ENCODE measurements around the gene LRRN2. TPM values are rescaled to one million over a fixed set of nuclear protein-coding genes. Genes with fewer than 3 reads are reported as not detected.
"Not testable (repeated sequence)": the region's sequence is repeated elsewhere in the genome, so short reads cannot be mapped to it uniquely, and the experiment has no call there.

The LRRN2 gene
- total RNA-seq, 1 donor from 2014 or later, result 2.5 TPM

GRCh38 chr1:204731509-204731908 is 46.0 kb upstream of the LRRN2 start:
- H3K36me3 ChIP-seq, result no peaks in the 10 kb centered on the region
- H3K27ac ChIP-seq, result no peak overlapping the region
- intact Hi-C loops (cut with DNase I), result no loop called here
- H3K9me3 ChIP-seq, result no peaks in the 10 kb centered on the region
- H3K4me1 ChIP-seq, result no peaks in the 10 kb centered on the region
- no peak overlapping the region for H3K4me3 ChIP-seq
- TF ChIP-seq, protein P1, sequence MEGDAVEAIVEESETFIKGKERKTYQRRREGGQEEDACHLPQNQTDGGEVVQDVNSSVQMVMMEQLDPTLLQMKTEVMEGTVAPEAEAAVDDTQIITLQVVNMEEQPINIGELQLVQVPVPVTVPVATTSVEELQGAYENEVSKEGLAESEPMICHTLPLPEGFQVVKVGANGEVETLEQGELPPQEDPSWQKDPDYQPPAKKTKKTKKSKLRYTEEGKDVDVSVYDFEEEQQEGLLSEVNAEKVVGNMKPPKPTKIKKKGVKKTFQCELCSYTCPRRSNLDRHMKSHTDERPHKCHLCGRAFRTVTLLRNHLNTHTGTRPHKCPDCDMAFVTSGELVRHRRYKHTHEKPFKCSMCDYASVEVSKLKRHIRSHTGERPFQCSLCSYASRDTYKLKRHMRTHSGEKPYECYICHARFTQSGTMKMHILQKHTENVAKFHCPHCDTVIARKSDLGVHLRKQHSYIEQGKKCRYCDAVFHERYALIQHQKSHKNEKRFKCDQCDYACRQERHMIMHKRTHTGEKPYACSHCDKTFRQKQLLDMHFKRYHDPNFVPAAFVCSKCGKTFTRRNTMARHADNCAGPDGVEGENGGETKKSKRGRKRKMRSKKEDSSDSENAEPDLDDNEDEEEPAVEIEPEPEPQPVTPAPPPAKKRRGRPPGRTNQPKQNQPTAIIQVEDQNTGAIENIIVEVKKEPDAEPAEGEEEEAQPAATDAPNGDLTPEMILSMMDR (IDR thresholded peaks at IDR 0.05), result no peak
- H3K27me3 ChIP-seq (ENCODE audit: low read depth), result peaks cover 6% of the 10 kb centered on the region
- ATAC-seq, result no peak
- no peak for DNase-seq

- no peak overlapping the region for H3K27ac ChIP-seq
- H3K36me3 ChIP-seq, result no peaks in the 10 kb centered on the region
- H3K4me1 ChIP-seq, result no peaks in the 10 kb centered on the region
- no peaks in the 10 kb centered on the region for H3K9me3 ChIP-seq
- H3K4me3 ChIP-seq, result no peak overlapping the region
- TF ChIP-seq, protein P1 (IDR thresholded peaks at IDR 0.05), result no peak
- no peak for ATAC-seq
- DNase-seq, result no peak
- H3K27me3 ChIP-seq (ENCODE audit: low read depth), result peaks cover 6% of the 10 kb centered on the region
- intact Hi-C loops (cut with DNase I), result no loop called here
These were observed 45.4 kb upstream of the LRRN2 start for GRCh38 chr1:204730826-204731459.

- intact Hi-C loops (cut with DNase I), result no loop called here
- no peaks in the 10 kb centered on the region for H3K4me1 ChIP-seq
- DNase-seq (no peak), ATAC-seq (no peak)
- no peaks in the 10 kb centered on the region for H3K36me3 ChIP-seq
- H3K9me3 ChIP-seq, result no peaks in the 10 kb centered on the region
- H3K4me3 ChIP-seq, result no peak overlapping the region
- TF ChIP-seq, protein P1 (IDR thresholded peaks at IDR 0.05), result no peak
- H3K27me3 ChIP-seq (ENCODE audit: low read depth), result peaks cover 6% of the 10 kb centered on the region
- H3K27ac ChIP-seq, result no peak overlapping the region
These were observed 44.0 kb upstream of the LRRN2 start for GRCh38 chr1:204729516-204729915.

- Histone ChIP-seq H3K27me3 (ENCODE audit: low read depth) (peaks cover 6% of the 10 kb centered on the region), H3K9me3 (no peaks in the 10 kb centered on the region), H3K36me3 (no peaks in the 10 kb centered on the region), H3K4me3 (no peak overlapping the region), H3K4me1 (no peaks in the 10 kb centered on the region), H3K27ac (no peak overlapping the region)
- DNase-seq (no peak), ATAC-seq (no peak)
- intact Hi-C loops (cut with DNase I), result no loop called here
- TF ChIP-seq, protein P1 (IDR thresholded peaks at IDR 0.05), result no peak
These were observed 42.9 kb upstream of the LRRN2 start for GRCh38 chr1:204728456-204728855.

GRCh38 chr1:204728045-204728444 is 42.5 kb upstream of the LRRN2 start:
- Histone ChIP-seq H3K9me3 (no peaks in the 10 kb centered on the region), H3K4me1 (no peaks in the 10 kb centered on the region), H3K27ac (no peak overlapping the region), H3K36me3 (no peaks in the 10 kb centered on the region), H3K27me3 (ENCODE audit: low read depth) (peaks cover 6% of the 10 kb centered on the region), H3K4me3 (no peak overlapping the region)
- TF ChIP-seq, protein P1 (IDR thresholded peaks at IDR 0.05), result no peak
- intact Hi-C loops (cut with DNase I), result no loop called here
- DNase-seq, result no peak
- ATAC-seq, result no peak

DNA sequence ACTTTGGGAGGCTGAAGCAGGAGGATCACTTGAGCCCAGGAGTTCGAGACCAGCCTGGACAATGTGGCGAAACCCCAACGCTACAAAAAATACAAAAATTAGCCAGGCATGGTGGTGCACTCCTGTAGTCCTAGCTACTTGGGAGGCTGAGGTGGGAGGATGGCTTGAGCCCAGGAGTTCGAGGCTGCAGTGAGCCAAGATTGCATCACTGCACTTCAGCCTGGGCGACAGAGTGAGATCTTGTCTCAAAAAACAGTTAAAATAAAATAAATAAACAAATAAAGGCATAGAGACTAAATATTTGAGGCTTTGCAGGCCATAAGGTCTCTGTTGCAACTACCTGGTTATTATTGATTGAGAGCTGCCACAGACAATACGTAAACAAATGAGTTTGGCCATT is 41.9 kb upstream of the LRRN2 start:
- H3K27me3 ChIP-seq (ENCODE audit: low read depth); H3K36me3 ChIP-seq; intact Hi-C loops (cut with DNase I); DNase-seq; H3K4me1 ChIP-seq; H3K9me3 ChIP-seq; H3K4me3 ChIP-seq; H3K27ac ChIP-seq; ATAC-seq: not testable (repeated sequence)

Measured in lower lobe of right lung (tissue), 2 donors.